BJ (cell line): ENCODE measurements around the gene LDLRAD3. TPM values are rescaled to one million over a fixed set of nuclear protein-coding genes. Genes with fewer than 3 reads are reported as not detected.

Experiments
- CTCF ChIA-PET: fragments of 350-600 bp; formaldehyde crosslinking; extraction: SDS; loops from one replicate; lab custom pipeline; 2021; ENCODE audit warnings: antibody characterized with exemption, inconsistent platforms; lab: Yijun Ruan, JAX
- POLR2A ChIA-PET: fragments of 300-600 bp; sonication (Branson Sonifier 250); formaldehyde crosslinking; extraction: SDS; loops from one replicate; lab custom pipeline; 2021; ENCODE audit warnings: antibody characterized with exemption; lab: Charles Lee
- DNase-seq: peaks from one replicate; pipeline ENCODE4 v3.0.0-alpha.2; 2011; ENCODE audit warnings: low read depth
- H3K27me3 ChIP-seq: 2 replicates; pipeline ENCODE4 v1.6.0; 2011; ENCODE audit warnings: low read length; ENCODE audit not compliant: control insufficient read depth, insufficient read depth
- H3K36me3 ChIP-seq: 2 replicates; pipeline ENCODE4 v1.5.1; 2011; ENCODE audit warnings: low read length; ENCODE audit not compliant: control insufficient read depth, insufficient read depth
- H3K4me3 ChIP-seq: 2 replicates; pipeline ENCODE4 v1.5.1; 2011; ENCODE audit warnings: low read depth, mild to moderate bottlenecking, control low read depth, low read length
- polyA plus RNA-seq: library from polyadenylated mRNA; depleted of rRNA; stranded (reverse); fragments of >200 nt; gene quantifications from 2 replicates; pipeline ENCODE4 v1.2.3, GENCODE V29; 2011
- TF ChIP-seq, protein P1 (sequence below): IDR thresholded peaks from 2 replicates; pipeline ENCODE4 v1.5.1; 2011; ENCODE audit warnings: low read depth, mild to moderate bottlenecking, control low read depth, inconsistent platforms, low read length, moderate library complexity; ENCODE audit not compliant: insufficient read depth

Gene LDLRAD3
- polyA plus RNA-seq, 1 experiment: 3.5 TPM

DNA sequence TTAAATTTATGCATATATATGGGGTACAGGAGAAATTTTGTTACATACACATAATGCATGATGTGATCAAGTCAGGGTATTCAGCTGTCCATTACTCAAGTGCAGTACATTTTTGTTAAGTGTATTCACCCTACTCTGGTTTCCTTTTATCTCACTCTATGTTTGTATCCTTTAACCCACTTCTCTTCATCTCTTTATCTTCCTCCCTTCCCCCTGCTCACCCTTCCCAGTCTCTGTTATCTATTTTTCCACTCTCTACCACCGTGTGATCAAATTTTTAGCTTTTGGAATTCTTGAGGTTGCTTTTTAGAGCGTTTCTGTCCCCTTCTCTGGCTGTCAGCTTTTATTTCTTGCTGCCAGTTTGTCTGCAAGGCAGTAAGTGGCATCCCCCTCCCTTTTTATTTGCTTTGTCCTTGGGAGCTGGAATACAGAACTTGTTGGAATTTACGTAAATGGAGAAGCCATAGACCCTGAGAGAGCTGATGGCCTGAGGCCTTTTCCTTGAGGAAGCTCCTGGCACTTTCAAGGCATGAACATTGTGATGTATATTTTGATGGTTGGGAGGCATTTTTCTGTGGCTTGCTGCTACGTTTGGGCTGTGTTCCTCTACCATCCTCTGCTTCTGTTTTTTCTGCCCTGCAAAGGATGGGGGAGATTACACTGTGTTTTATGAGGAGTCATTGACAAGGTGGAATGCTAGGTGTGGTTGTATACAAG is 148.6 kb downstream of the LDLRAD3 start:
- Histone ChIP-seq H3K27me3 (no peaks in the 10 kb centered on the region), H3K4me3 (no peak overlapping the region), H3K36me3 (no peaks in the 10 kb centered on the region)
- TF ChIP-seq, protein P1, sequence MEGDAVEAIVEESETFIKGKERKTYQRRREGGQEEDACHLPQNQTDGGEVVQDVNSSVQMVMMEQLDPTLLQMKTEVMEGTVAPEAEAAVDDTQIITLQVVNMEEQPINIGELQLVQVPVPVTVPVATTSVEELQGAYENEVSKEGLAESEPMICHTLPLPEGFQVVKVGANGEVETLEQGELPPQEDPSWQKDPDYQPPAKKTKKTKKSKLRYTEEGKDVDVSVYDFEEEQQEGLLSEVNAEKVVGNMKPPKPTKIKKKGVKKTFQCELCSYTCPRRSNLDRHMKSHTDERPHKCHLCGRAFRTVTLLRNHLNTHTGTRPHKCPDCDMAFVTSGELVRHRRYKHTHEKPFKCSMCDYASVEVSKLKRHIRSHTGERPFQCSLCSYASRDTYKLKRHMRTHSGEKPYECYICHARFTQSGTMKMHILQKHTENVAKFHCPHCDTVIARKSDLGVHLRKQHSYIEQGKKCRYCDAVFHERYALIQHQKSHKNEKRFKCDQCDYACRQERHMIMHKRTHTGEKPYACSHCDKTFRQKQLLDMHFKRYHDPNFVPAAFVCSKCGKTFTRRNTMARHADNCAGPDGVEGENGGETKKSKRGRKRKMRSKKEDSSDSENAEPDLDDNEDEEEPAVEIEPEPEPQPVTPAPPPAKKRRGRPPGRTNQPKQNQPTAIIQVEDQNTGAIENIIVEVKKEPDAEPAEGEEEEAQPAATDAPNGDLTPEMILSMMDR: no peak
- CTCF ChIA-PET: interaction anchor here (0.6 to 1.7 kb wide), 5 partner anchors 9 to 50 kb away, joined by 3 to 6 read pairs (median 4); no protein-coding TSS in a partner anchor
- POLR2A ChIA-PET: no interaction called here
- no peak for DNase-seq

DNA sequence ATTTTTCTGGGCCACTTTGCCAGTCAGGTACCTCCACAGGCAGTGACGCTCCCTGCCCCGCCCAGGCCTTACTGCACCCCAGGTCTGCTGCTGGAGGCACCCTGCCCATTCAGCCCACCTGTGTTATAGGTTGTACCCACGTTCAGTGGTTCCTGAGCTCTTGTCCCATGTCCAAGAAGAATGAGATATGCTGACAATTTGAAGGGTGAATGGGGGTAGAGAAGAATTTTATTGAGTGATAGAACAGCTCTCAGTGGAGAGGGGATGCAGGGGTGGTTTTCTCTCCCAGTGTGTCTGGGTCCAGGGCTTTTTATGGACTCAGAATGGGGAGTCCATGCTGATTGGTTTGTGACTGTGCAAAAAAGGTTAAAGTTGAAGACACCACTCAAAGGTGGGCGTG is 149.7 kb downstream of the LDLRAD3 start:
- TF ChIP-seq, protein P1: no peak
- no peak overlapping the region for H3K4me3 ChIP-seq
- no peak for DNase-seq
- H3K27me3 ChIP-seq: no peaks in the 10 kb centered on the region
- CTCF ChIA-PET: interaction anchor here (1.7 kb wide), 1 partner anchor 38 kb away, joined by 6 read pairs; no protein-coding TSS in a partner anchor
- POLR2A ChIA-PET: no interaction called here
- no peaks in the 10 kb centered on the region for H3K36me3 ChIP-seq

DNA sequence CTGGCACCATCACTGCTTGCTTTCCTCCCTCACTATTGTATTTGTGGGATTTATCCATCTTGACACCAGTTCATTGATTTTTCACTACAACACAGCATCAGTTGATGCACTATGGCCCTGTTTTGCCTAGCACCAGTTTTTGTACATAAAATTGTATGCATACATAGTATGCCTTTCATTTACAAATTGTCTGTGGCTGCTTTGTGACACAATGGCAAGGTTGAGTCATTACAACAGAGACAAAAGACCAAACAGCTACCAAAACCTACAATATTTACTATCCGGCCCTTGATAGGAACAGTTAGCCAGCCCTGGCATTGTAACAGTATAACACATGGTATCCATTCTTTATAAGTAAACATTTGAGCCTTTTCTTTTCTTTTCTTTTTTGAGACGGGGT is 150.3 kb downstream of the LDLRAD3 start:
- CTCF ChIA-PET: interaction anchor here (1.3 kb wide), 1 partner anchor 16 kb away, joined by 3 read pairs; no protein-coding TSS in a partner anchor
- Histone ChIP-seq H3K4me3 (no peak overlapping the region), H3K36me3 (no peaks in the 10 kb centered on the region), H3K27me3 (no peaks in the 10 kb centered on the region)
- DNase-seq: no peak
- POLR2A ChIA-PET: no interaction called here
- TF ChIP-seq, protein P1: no peak

DNA sequence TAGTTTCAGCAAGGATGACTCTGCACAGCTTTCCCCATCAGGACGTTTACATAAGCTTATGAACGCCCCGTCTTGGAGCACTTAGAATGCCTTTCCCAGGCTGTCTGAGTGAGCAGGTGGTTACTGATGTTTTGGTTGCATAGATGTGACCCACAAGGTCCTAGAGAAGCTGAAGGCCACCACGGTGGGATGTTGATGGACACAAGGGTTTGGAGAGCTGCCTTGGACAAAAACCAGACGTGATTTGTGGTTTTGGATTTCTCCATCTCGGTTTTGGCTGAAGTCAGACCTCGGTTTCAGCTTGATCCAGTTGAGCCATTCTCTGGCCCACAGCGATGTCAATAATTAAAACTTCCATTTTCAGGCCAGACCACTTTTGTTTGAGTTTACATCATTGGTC is 151.9 kb downstream of the LDLRAD3 start:
- POLR2A ChIA-PET: no interaction called here
- TF ChIP-seq, protein P1: no peak
- Histone ChIP-seq H3K4me3 (no peak overlapping the region), H3K27me3 (no peaks in the 10 kb centered on the region), H3K36me3 (no peaks in the 10 kb centered on the region)
- no peak for DNase-seq
- CTCF ChIA-PET: interaction anchor here (1.7 kb wide), 1 partner anchor 14 kb away, joined by 4 read pairs; no protein-coding TSS in a partner anchor

DNA sequence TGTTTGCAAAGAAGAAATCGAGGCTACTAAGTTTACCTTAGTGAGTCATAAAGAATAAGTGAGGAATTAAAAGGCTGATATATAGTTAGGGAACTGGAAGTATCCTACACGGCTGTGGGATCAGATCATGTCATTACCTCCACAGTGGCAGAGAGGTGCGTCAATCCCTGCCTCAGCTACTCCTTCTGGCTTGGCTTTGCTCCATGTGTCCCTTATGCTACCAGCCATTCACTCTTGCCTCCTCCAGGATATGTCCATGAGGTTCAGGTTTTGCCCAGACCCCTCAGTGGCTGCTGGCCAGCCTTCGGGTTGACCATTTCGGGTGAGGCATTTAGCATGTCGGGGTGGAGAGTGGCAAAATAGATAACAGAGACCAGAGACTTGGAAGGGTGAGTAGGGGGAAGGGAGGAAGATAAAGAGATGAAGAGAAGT is 153.4 kb downstream of the LDLRAD3 start:
- POLR2A ChIA-PET: no interaction called here
- no peak for DNase-seq
- Histone ChIP-seq H3K36me3 (no peaks in the 10 kb centered on the region), H3K4me3 (no peak overlapping the region), H3K27me3 (no peaks in the 10 kb centered on the region)
- CTCF ChIA-PET: no interaction called here
- TF ChIP-seq, protein P1: no peak
